CD4-positive, alpha-beta T cell (primary cell): ENCODE results near the gene ABHD16B. TPM values are rescaled to one million over a fixed set of nuclear protein-coding genes. Genes with fewer than 3 reads are reported as not detected.

Experiments
- ATAC-seq: fragments of 200-7000 bp; cut with Tn5 transposase; one replicate; pipeline ENCODE4 v1.10.0; 2022; ENCODE audit warnings: mild to moderate bottlenecking; ENCODE audit not compliant: poor library complexity
- CTCF ChIA-PET: fragments of 350-600 bp; sonication (Branson Sonifier 250); formaldehyde crosslinking; loops from one replicate; lab custom pipeline; 2021; ENCODE audit warnings: antibody characterized with exemption, inconsistent platforms; lab: Charles Lee
- POLR2A ChIA-PET: fragments of 350-600 bp; sonication (Branson Sonifier 250); formaldehyde crosslinking; loops from one replicate; lab custom pipeline; 2021; ENCODE audit warnings: antibody characterized with exemption, inconsistent platforms; lab: Charles Lee
- DNase-seq, 14 experiments: peaks; one replicate each; pipeline ENCODE4 v3.0.0-alpha.2; 2013 to 2020; ENCODE audit warnings: mixed read lengths in 2 of 14
- H3K27ac ChIP-seq, 2 donors: one replicate each; pipeline versions ENCODE4 v1.5.1 to v1.7.0; 2013; ENCODE audit warnings: low read length in 2 of 2, low read depth in 1 of 2, mild to moderate bottlenecking in 1 of 2
- H3K27me3 ChIP-seq, 2 experiments: 1 replicate in 1 of 2; 2 replicates in 1 of 2; pipeline versions ENCODE4 v1.6.1 to v1.7.0; 2013; ENCODE audit warnings: low read length in 2 of 2, control low read depth in 1 of 2, mild to moderate bottlenecking in 1 of 2, moderate library complexity in 1 of 2; ENCODE audit not compliant: insufficient read depth in 2 of 2, control insufficient read depth in 1 of 2
- H3K36me3 ChIP-seq: one replicate; pipeline ENCODE4 v1.6.1; 2013; ENCODE audit warnings: low read length, control low read depth; ENCODE audit not compliant: insufficient read depth
- H3K4me1 ChIP-seq: one replicate; pipeline ENCODE4 v1.6.1; 2013; ENCODE audit warnings: low read length, control low read depth; ENCODE audit not compliant: insufficient read depth
- H3K4me3 ChIP-seq: one replicate; pipeline ENCODE4 v1.5.1; 2013; ENCODE audit warnings: mild to moderate bottlenecking, low read length, moderate library complexity
- H3K9me3 ChIP-seq, 2 experiments: 1 replicate in 1 of 2; 2 replicates in 1 of 2; pipeline versions ENCODE4 v1.6.1 to v1.7.0; 2013; ENCODE audit warnings: low read length in 2 of 2, mild to moderate bottlenecking in 2 of 2, control low read depth in 1 of 2, moderate library complexity in 1 of 2; ENCODE audit not compliant: control insufficient read depth in 1 of 2, insufficient read depth in 1 of 2
- H3K27ac Mint-ChIP-seq: one replicate; pipeline ENCODE4 v1.8.0; 2020; ENCODE audit warnings: mixed read lengths
- H3K27me3 Mint-ChIP-seq: one replicate; pipeline ENCODE4 v1.8.0; 2021; ENCODE audit warnings: mixed read lengths
- H3K36me3 Mint-ChIP-seq: one replicate; pipeline ENCODE4 v1.8.0; 2021; ENCODE audit warnings: low read depth, mixed read lengths
- H3K4me1 Mint-ChIP-seq: one replicate; pipeline ENCODE4 v1.8.0; 2021; ENCODE audit warnings: low read depth, mixed read lengths
- H3K4me3 Mint-ChIP-seq: one replicate; pipeline ENCODE4 v1.8.0; 2020; ENCODE audit warnings: mild to moderate bottlenecking, mixed read lengths
- H3K9me3 Mint-ChIP-seq: one replicate; pipeline ENCODE4 v1.8.0; 2020; ENCODE audit warnings: mixed read lengths
- CTCF ChIP-seq: fragments of 200-600 bp; IDR thresholded peaks from one replicate; pipeline ENCODE4 v1.8.0; 2022; ENCODE audit warnings: antibody characterized with exemption, mild to moderate bottlenecking
- intact Hi-C, 2 experiments: fragments of 100-400 bp; cut with DNase I in 1 of 2; cut with micrococcal nuclease in 1 of 2; formaldehyde crosslinking; loops; one replicate each; pipeline versions ENCODE4 v1.15.1 to v1.9.0; 2023 to 2025; cut with DNase I, micrococcal nuclease
- total RNA-seq, 174 experiments: library from RNA in 2 of 174; stranded (reverse) in 2 of 174; gene quantifications; one replicate each; pipeline ENCODE4 v1.2.3 and lab custom pipeline; 2021 to 2026

The ABHD16B gene
- total RNA-seq, 2 experiments from 2014 or later = not detected

GRCh38 chr20:63844511-63844991 lies 16.7 kb upstream of the ABHD16B start:
- intact Hi-C loops = no loop called here

GRCh38 chr20:63846128-63846771 lies 15.0 kb upstream of the ABHD16B start:
- CTCF ChIA-PET = no interaction called here
- intact Hi-C loops = no loop called here

More at GRCh38 chr20:63844511-63844991, 16.7 kb upstream of the ABHD16B start:
- H3K36me3 ChIP-seq = no peaks in the 10 kb centered on the region
- peaks cover 37% of the 10 kb centered on the region for H3K4me1 ChIP-seq
- H3K27me3 ChIP-seq = peaks cover 54 to 61% of the 10 kb centered on the region in 2 experiments
- peaks cover 0 to 37% of the 10 kb centered on the region in 2 experiments for H3K9me3 ChIP-seq
- Mint-ChIP-seq H3K9me3 (no peaks in the 10 kb centered on the region), H3K27me3 (peaks cover 45% of the 10 kb centered on the region), H3K27ac (no peak overlapping the region), H3K4me1 (peaks cover 5% of the 10 kb centered on the region), H3K36me3 (no peaks in the 10 kb centered on the region), H3K4me3 (no peak overlapping the region)
- CTCF ChIA-PET = no interaction called here
- no peak for ATAC-seq
- no peak overlapping the region for H3K27ac ChIP-seq
- DNase-seq = no peak
- POLR2A ChIA-PET = no interaction called here
- no peak for TF ChIP-seq CTCF
- no peak overlapping the region for H3K4me3 ChIP-seq

GRCh38 chr20:63846888-63847236 lies 14.4 kb upstream of the ABHD16B start:
- CTCF ChIA-PET = no interaction called here
- Histone ChIP-seq H3K4me1 (peaks cover 37% of the 10 kb centered on the region), H3K9me3 (peaks cover 0 to 37% of the 10 kb centered on the region in 2 experiments), H3K27ac (no peak overlapping the region), H3K4me3 (no peak overlapping the region), H3K27me3 (peaks cover 54 to 61% of the 10 kb centered on the region in 2 experiments), H3K36me3 (no peaks in the 10 kb centered on the region)
- no peaks in the 10 kb centered on the region for H3K9me3 Mint-ChIP-seq
- no peak overlapping the region for H3K4me3 Mint-ChIP-seq
- no peak overlapping the region for H3K27ac Mint-ChIP-seq
- POLR2A ChIA-PET = no interaction called here
- TF ChIP-seq CTCF = no peak
- ATAC-seq (no peak), DNase-seq (no peak)
- no peaks in the 10 kb centered on the region for H3K36me3 Mint-ChIP-seq
- intact Hi-C loops = no loop called here
- peaks cover 5% of the 10 kb centered on the region for H3K4me1 Mint-ChIP-seq
- peaks cover 50% of the 10 kb centered on the region for H3K27me3 Mint-ChIP-seq

More at GRCh38 chr20:63846128-63846771, 15.0 kb upstream of the ABHD16B start:
- H3K9me3 ChIP-seq = peaks cover 0 to 37% of the 10 kb centered on the region in 2 experiments
- peaks cover 54 to 61% of the 10 kb centered on the region in 2 experiments for H3K27me3 ChIP-seq
- no peaks in the 10 kb centered on the region for H3K36me3 ChIP-seq
- DNase-seq (peak in 1 of 14 experiments; percentile 14), ATAC-seq (peak; percentile 32)
- peaks cover 49% of the 10 kb centered on the region for H3K27me3 Mint-ChIP-seq
- H3K4me3 ChIP-seq = no peak overlapping the region
- no peak overlapping the region for H3K4me3 Mint-ChIP-seq
- TF ChIP-seq CTCF = no peak
- POLR2A ChIA-PET = no interaction called here
- H3K4me1 ChIP-seq = peaks cover 37% of the 10 kb centered on the region
- no peaks in the 10 kb centered on the region for H3K36me3 Mint-ChIP-seq
- no peaks in the 10 kb centered on the region for H3K9me3 Mint-ChIP-seq
- no peak overlapping the region for H3K27ac Mint-ChIP-seq
- peaks cover 5% of the 10 kb centered on the region for H3K4me1 Mint-ChIP-seq
- H3K27ac ChIP-seq = no peak overlapping the region
